ENCODE data around the gene NIPBL.
"Not testable (repeated sequence)": the region's sequence is repeated elsewhere in the genome, so short reads cannot be mapped to it uniquely, and the experiment has no call there.

The NIPBL gene

GRCh38 chr5:36876299-36876964 is at the start of gene NIPBL:
Gene NIPBL, plus strand, starts transcription at chr5:36876769. Its CDS starts 76,928 bp downstream, at chr5:36953697.
- DNase-seq, result peak; percentile 93

- no peak for DNase-seq
These were observed 44.3 kb upstream of the NIPBL start for GRCh38 chr5:36832274-36832673.

GRCh38 chr5:36836831-36837230 is 39.7 kb upstream of the NIPBL start:
- DNase-seq, result no peak

- no peak for DNase-seq
These were observed 36.8 kb upstream of the NIPBL start for GRCh38 chr5:36839489-36840476.

- DNase-seq, result no peak
These were observed 34.9 kb upstream of the NIPBL start for GRCh38 chr5:36841677-36842076.

GRCh38 chr5:36842087-36842486 is 34.5 kb upstream of the NIPBL start:
- no peak for DNase-seq

GRCh38 chr5:36844305-36844704 is 32.3 kb upstream of the NIPBL start:
- no peak for DNase-seq

- not testable (repeated sequence) for DNase-seq
These were observed 28.0 kb upstream of the NIPBL start for GRCh38 chr5:36848545-36848944.

GRCh38 chr5:36852903-36853302 is 23.7 kb upstream of the NIPBL start:
- not testable (repeated sequence) for DNase-seq

- no peak for DNase-seq
These were observed 22.0 kb upstream of the NIPBL start for GRCh38 chr5:36854402-36855140.

- no peak for DNase-seq
These were observed 21.5 kb upstream of the NIPBL start for GRCh38 chr5:36855141-36855495.

- DNase-seq, result no peak
These were observed 14.7 kb upstream of the NIPBL start for GRCh38 chr5:36861871-36862270.

- DNase-seq, result no peak
These were observed 6.0 kb upstream of the NIPBL start for GRCh38 chr5:36870399-36871040.

GRCh38 chr5:36874465-36874864 is 2.1 kb upstream of the NIPBL start:
- DNase-seq, result no peak

- peak; percentile 65 for DNase-seq
These were observed 1.3 kb upstream of the NIPBL start for GRCh38 chr5:36875051-36875789.

GRCh38 chr5:36875790-36876298 is 725 bp upstream of the NIPBL start:
- DNase-seq, result peak; percentile 77

- DNase-seq, result peak; percentile 69
These were observed 547 bp downstream of the NIPBL start for GRCh38 chr5:36876965-36877666.

- no peak for DNase-seq
These were observed 1.3 kb downstream of the NIPBL start for GRCh38 chr5:36877667-36878391.

- DNase-seq, result no peak
These were observed 2.0 kb downstream of the NIPBL start for GRCh38 chr5:36878392-36879082.

Measured in activated CD4-positive, alpha-beta T cell treated with anti-CD3 and anti-CD28 coated beads for 48 hours (primary cell).